ENCODE results near the gene FOLR3.
"Not testable (repeated sequence)": the region's sequence is repeated elsewhere in the genome, so short reads cannot be mapped to it uniquely, and the experiment has no call there.

FOLR3 gene

DNA sequence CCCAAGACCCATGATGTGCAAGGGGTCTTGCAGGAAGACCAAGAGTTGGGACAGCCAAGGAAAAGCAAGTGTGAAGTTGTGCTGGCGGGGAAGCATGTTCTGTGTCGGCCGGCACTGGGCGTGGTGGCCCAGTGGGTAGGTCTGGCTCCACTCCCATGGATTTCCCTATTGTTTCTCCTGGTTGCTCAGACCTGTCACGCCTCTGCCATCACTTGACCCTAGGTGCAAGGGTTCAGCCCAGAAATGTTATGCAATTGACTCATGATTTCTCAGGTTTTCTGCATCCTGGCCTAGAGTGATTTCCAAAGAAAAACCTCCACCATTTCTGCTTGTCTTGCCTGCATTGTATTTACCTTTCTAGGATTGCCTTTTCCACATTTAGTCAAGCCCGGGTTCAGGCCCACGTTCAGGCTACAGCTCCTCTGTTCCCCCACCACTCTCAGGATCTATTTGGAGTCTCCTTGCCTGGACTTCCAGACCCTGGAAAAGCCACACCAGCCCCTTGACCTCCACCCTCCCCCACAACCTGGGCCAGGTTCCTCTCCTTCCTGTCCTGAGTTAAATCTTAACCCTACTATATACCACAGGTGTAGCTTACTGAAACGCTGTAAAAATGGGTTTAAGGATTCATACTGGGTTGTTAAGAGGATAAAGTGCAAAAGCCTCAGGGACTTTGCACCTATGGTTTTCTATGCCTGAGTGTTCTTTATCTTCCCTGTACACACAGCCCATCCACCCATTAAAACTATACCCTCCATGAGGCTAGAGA lies 39.0 kb downstream of the FOLR3 start:
- no peak for DNase-seq (ENCODE audit: low spot score)
- TF ChIP-seq, protein P1, sequence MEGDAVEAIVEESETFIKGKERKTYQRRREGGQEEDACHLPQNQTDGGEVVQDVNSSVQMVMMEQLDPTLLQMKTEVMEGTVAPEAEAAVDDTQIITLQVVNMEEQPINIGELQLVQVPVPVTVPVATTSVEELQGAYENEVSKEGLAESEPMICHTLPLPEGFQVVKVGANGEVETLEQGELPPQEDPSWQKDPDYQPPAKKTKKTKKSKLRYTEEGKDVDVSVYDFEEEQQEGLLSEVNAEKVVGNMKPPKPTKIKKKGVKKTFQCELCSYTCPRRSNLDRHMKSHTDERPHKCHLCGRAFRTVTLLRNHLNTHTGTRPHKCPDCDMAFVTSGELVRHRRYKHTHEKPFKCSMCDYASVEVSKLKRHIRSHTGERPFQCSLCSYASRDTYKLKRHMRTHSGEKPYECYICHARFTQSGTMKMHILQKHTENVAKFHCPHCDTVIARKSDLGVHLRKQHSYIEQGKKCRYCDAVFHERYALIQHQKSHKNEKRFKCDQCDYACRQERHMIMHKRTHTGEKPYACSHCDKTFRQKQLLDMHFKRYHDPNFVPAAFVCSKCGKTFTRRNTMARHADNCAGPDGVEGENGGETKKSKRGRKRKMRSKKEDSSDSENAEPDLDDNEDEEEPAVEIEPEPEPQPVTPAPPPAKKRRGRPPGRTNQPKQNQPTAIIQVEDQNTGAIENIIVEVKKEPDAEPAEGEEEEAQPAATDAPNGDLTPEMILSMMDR (IDR thresholded peaks at IDR 0.05; ENCODE audit: extremely low read depth, missing control alignments) = no peak

DNA sequence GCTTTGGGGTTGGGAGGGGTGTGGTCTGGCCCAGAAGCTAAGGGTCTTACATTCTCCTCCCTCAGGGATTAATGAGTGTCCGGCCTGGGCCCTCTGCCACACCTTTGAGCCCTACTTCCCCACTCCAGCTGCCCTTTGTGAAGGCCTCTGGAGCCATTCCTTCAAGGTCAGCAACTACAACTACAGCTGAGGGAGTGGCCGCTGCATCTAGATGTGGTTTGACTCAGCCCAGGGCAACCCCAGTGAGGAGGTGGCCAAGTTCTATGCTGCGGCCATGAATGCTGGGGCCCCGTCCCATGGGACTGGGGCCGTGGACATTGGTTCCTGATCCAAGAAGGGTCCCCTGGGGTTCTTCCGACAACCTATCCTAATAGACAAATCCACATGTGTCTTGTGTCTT lies 42.1 kb downstream of the FOLR3 start:
- no peak for DNase-seq (ENCODE audit: low spot score)
- TF ChIP-seq, protein P1 (IDR thresholded peaks at IDR 0.05; ENCODE audit: extremely low read depth, missing control alignments) = no peak

DNA sequence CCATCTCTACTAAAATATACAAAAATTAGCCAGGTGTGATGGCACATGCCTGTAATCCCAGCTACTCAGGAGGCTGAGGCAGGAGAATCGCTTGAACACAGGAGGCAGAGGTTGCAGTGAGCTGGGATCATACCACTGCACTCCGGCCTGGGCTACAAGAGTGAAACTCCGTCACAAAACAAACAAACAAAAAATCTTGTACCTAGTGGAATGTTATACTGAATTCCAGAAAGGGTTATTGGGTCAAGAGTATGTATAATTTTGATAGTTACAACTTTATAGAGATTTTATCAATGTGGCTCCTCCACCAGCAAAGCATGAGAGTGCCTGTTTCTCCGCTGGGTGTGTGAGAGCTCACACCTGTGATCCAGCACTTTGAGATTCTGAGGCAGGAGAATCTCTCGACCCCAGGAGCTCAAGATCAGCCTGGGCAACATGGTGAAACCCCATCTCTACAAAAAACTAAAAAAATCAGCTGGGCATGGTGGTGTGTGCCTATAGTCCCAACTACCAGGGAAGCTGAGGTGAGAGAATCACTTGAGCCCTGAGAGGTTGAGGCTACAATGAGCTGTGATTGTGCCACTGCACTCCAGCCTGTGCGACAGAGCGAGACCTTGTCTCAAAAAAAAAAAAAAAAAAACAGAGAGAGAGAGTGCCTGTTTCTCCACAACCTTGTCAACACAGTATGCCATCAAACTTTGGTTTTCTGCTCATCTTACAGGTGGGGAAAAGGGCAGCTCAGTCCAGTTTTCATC lies 43.7 kb downstream of the FOLR3 start:
- DNase-seq (ENCODE audit: low spot score) = no peak
- TF ChIP-seq, protein P1 (IDR thresholded peaks at IDR 0.05; ENCODE audit: extremely low read depth, missing control alignments) = no peak

DNA sequence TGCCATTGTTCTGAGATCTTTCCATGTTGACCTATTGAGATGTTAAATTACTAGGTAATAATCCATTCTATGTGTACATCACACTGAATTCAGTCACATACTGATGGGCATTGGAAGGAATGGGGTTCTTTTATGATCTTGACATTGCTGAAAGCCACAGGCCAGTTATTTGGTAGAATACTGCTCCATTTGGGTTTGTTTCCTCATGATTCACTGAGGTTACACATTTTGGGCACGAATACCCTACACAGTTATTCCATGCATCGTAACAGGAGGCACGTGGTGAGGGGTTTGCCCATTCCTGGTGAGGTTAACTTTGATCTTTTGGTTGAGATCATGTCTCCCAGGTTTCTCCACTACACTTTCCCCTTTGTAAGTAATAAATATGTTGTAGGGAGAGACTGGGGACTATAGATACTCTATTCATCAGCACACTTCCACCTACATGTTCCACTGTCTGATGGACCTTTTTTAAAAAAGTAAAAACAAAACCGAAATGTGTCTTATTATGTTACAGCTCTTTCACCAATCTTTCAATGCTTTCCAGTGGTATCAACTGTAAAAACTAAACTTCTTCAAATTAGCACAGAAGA lies 44.4 kb downstream of the FOLR3 start:
- no peak for DNase-seq (ENCODE audit: low spot score)
- TF ChIP-seq, protein P1 (IDR thresholded peaks at IDR 0.05; ENCODE audit: extremely low read depth, missing control alignments) = no peak

DNA sequence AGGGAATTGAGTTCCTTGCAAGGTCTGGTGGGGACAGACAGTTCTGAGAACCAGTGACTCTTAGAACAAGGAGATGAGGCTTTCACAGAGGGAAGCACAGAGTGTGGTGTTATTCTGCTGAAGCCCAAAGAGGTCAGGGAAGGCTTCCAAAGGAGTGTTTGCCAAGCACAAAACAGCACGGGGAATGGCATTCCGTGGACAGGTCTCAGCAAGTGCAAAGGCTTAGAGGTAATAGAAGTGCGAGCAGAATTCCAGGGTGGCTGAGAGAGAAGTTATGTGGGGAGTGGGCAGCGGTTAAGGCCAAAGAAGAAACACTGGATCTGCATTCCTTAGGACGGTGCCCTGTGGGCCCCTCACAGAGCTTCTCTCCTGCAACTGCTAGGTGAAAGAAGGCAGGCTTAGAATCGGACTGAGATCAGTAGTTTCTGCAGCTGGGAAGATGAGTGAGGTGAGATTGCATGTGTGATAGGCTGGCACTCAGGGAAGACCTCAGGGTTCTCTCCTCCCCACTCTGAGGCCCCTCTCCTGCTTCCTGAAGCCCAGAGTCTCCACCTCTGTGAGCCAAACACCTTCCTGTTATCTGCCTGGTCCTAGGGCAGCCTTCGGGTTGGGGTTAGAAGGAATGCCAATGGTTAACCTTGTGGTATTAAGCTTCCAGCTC lies 45.5 kb downstream of the FOLR3 start:
- DNase-seq (ENCODE audit: low spot score) = not testable (repeated sequence)

DNA sequence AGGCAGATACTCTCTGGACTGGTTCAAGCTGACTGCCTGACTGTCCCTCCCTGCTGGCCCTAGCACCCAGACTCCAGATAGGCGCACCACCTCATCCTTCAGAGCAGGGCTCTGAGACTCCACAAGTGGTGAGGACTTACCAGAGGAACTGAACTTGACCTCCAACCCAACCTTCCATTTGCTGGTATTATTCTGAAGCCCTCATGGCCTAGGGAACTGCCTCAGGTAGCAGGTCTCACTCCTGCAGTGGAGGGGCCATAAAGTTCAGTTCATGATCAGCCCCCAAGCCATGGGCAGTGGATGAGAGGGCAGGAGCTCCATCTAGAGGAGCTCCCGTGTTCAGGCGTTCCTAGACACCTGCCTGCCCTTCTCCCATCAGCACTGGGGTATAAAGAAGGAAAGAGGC lies 46.0 kb downstream of the FOLR3 start:
- not testable (repeated sequence) for DNase-seq (ENCODE audit: low spot score)

DNA sequence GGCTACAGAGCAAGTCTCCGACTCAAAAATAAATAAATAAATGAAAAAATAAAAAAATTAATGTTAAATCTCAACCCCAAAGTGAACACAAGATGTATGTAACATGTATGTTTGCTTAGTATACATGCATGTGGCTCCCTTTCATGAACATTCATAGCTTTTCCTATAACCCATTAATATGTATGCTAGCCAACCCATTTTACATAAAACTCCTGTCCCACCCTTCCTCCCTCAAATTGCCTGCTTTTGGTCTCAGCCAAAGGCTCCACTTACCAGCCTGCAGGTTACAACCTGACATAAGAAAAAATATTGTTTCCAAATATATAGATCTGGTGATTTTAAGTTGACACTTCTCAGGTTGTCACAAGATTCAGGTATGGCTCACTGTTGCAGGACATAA lies 52.7 kb downstream of the FOLR3 start:
- no peak for DNase-seq (ENCODE audit: low spot score)
- TF ChIP-seq, protein P1 (IDR thresholded peaks at IDR 0.05; ENCODE audit: extremely low read depth, missing control alignments) = no peak
